HepG2 (cell line): Measurements from ENCODE around the gene KAT6B. TPM values are rescaled to one million over a fixed set of nuclear protein-coding genes. Genes with fewer than 3 reads are reported as not detected.
A peak's percentile ranks its signal among the peaks of the same experiment; 100 is the strongest.

ENCODE experiments used
- BRCA1 ChIP-seq: sonication (generic); formaldehyde crosslinking; IDR thresholded peaks from 2 replicates; pipeline ENCODE4 v1.4.0; 2020; ENCODE audit warnings: missing genetic modification reagents
- HNF1A ChIP-seq, 2 experiments: sonication (generic) in 1 of 2; formaldehyde crosslinking in 1 of 2; IDR thresholded peaks; 2 replicates each; pipeline versions ENCODE4 v1.4.0 to v1.6.1; 2016 to 2020; ENCODE audit warnings: borderline replicate concordance in 1 of 2, low read depth in 1 of 2, mild to moderate bottlenecking in 1 of 2, missing genetic modification reagents in 1 of 2
- HNF4A ChIP-seq: sonication (generic); formaldehyde crosslinking; IDR thresholded peaks from 2 replicates; pipeline ENCODE4 v1.4.0; 2020; ENCODE audit warnings: missing genetic modification reagents
- KDM5B ChIP-seq: sonication (generic); formaldehyde crosslinking; IDR thresholded peaks from 2 replicates; pipeline ENCODE4 v1.4.0; 2020; ENCODE audit warnings: missing genetic modification reagents, mild to moderate bottlenecking, borderline replicate concordance
- MAX ChIP-seq: IDR thresholded peaks from 2 replicates; pipeline ENCODE4 v1.6.1; 2012; ENCODE audit warnings: inconsistent platforms
- MIER2 ChIP-seq: IDR thresholded peaks from 2 replicates; pipeline ENCODE4 v1.6.1; 2016; ENCODE audit warnings: missing biosample characterization, missing genetic modification reagents
- NR2F2 ChIP-seq: IDR thresholded peaks from 2 replicates; pipeline ENCODE4 v1.6.1; 2012; ENCODE audit warnings: low read depth, inconsistent platforms, borderline replicate concordance
- PHF5A ChIP-seq: IDR thresholded peaks from one replicate; pipeline ENCODE4 v1.6.1; 2018; ENCODE audit warnings: low read depth, missing genetic modification reagents; ENCODE audit not compliant: unreplicated experiment
- RAD21 ChIP-seq: fragments of 450-650 bp; formaldehyde crosslinking; IDR thresholded peaks from 2 replicates; pipeline ENCODE4 v1.5.0; 2020; ENCODE audit warnings: mild to moderate bottlenecking
- THAP7 ChIP-seq: sonication (generic); formaldehyde crosslinking; IDR thresholded peaks from 2 replicates; pipeline ENCODE4 v1.8.1; 2023; ENCODE audit warnings: mild to moderate bottlenecking, missing genetic modification reagents
- ZFP36L1 ChIP-seq: sonication (generic); formaldehyde crosslinking; IDR thresholded peaks from 2 replicates; pipeline ENCODE4 v1.8.0; 2022; ENCODE audit warnings: mild to moderate bottlenecking, missing genetic modification reagents, moderate library complexity
- ZNF367 ChIP-seq: sonication (generic); formaldehyde crosslinking; IDR thresholded peaks from 2 replicates; pipeline ENCODE4 v1.4.0; 2020; ENCODE audit warnings: missing genetic modification reagents, borderline replicate concordance
- ZNF513 ChIP-seq: sonication (generic); formaldehyde crosslinking; conservative IDR thresholded peaks from 2 replicates; pipeline ENCODE4 v1.5.0; 2020; ENCODE audit warnings: missing genetic modification reagents
- ZNF543 ChIP-seq: sonication (generic); formaldehyde crosslinking; IDR thresholded peaks from 2 replicates; pipeline ENCODE4 v1.4.0; 2020; ENCODE audit warnings: mild to moderate bottlenecking, missing genetic modification reagents
- ZNF574 ChIP-seq: sonication (generic); formaldehyde crosslinking; IDR thresholded peaks from 2 replicates; pipeline ENCODE4 v1.4.0; 2020; ENCODE audit warnings: missing genetic modification reagents
- ZNF670 ChIP-seq: sonication (generic); formaldehyde crosslinking; IDR thresholded peaks from 2 replicates; pipeline ENCODE4 v1.8.0; 2022; ENCODE audit warnings: mild to moderate bottlenecking, missing genetic modification reagents, borderline replicate concordance
- ZNF83 ChIP-seq: sonication (generic); formaldehyde crosslinking; IDR thresholded peaks from 2 replicates; pipeline ENCODE4 v1.4.0; 2020; ENCODE audit warnings: missing genetic modification reagents, mild to moderate bottlenecking, borderline replicate concordance
- ZNF883 ChIP-seq: sonication (generic); formaldehyde crosslinking; IDR thresholded peaks from 2 replicates; pipeline ENCODE4 v1.5.1; 2020; ENCODE audit warnings: mild to moderate bottlenecking, missing genetic modification reagents; ENCODE audit errors: not compliant biosample characterization
- ZZZ3 ChIP-seq: sonication (generic); formaldehyde crosslinking; IDR thresholded peaks from 2 replicates; pipeline ENCODE4 v1.4.0; 2020; ENCODE audit warnings: missing genetic modification reagents, mild to moderate bottlenecking, borderline replicate concordance
- polyA plus RNA-seq, 8 experiments: library from polyadenylated mRNA; depleted of rRNA in 3 of 8; stranded (reverse) in 7 of 8; unstranded in 1 of 8; fragments of >200 nt; fragmentation: Illumina TruSeq in 4 of 8; extraction: Trizol in 4 of 8; gene quantifications; 2 replicates each; pipeline versions ENCODE4 v1.2.1 to v1.2.3, GENCODE V29; 2011 to 2016; ENCODE audit warnings: low read depth in 4 of 8, missing spikeins in 1 of 8, mixed read lengths in 1 of 8; ENCODE audit not compliant: insufficient read depth in 1 of 8
- total RNA-seq, 5 experiments: library from RNA; depleted of rRNA; stranded (reverse); fragments of >200 nt; fragmentation: Illumina TruSeq; extraction: Trizol; gene quantifications; 2 replicates each; pipeline ENCODE4 v1.2.3, GENCODE V29; 2016; ENCODE audit warnings: low read depth in 1 of 5

The KAT6B gene
- total and polyA plus RNA-seq, 2 of the 13 experiments (the other 11 are each of a cell fraction or from before 2014, with no cell fraction given), result 3.0 to 9.5 TPM

- TF ChIP-seq HNF1A (IDR thresholded peaks at IDR 0.05; ENCODE audit: low read depth) (no peak), HNF1A (CRISPR knock-in tag; IDR thresholded peaks at IDR 0.05; ENCODE audit: borderline replicate concordance) (peak; percentile 7; the same call in 1 of the 2 replicates), ZFP36L1 (CRISPR knock-in tag) (0 out of 2 replicates have a peak, but pooled peaks have one; percentile 22), ZNF543 (CRISPR knock-in tag) (no peak), ZZZ3 (CRISPR knock-in tag) (no peak), ZNF367 (CRISPR knock-in tag) (no peak), ZNF83 (no peak), RAD21 (CRISPR knock-in tag) (peak; percentile 41; the same call in 1 of the 2 replicates), ZNF670 (peak; percentile 83; the same call in 1 of the 2 replicates), THAP7 (no peak), KDM5B (CRISPR knock-in tag) (no peak), BRCA1 (CRISPR knock-in tag) (no peak), MIER2 (CRISPR knock-in tag) (no peak), ZNF574 (peak; percentile 17; the same call in 1 of the 2 replicates), ZNF883 (CRISPR knock-in tag) (peak; percentile 27), ZNF513 (CRISPR knock-in tag) (no peak), NR2F2 (no peak), MAX (peak; percentile 85), PHF5A (CRISPR knock-in tag) (no peak), HNF4A (CRISPR knock-in tag) (no peak)
Measured at GRCh38 chr10:74825371-74826141, 844 bp upstream of the KAT6B start (continued).
